ENCODE measurements around the gene ARHGAP40. TPM values are rescaled to one million over a fixed set of nuclear protein-coding genes. Genes with fewer than 3 reads are reported as not detected.
"Not testable (repeated sequence)": the region's sequence is repeated elsewhere in the genome, so short reads cannot be mapped to it uniquely, and the experiment has no call there.

Gene ARHGAP40
- total RNA-seq, 3 donors from 2014 or later = not detected

GRCh38 chr20:38589351-38589750 lies 12.3 kb upstream of the ARHGAP40 start:
- Histone ChIP-seq H3K9me3 (no peaks in the 10 kb centered on the region), H3K36me3 (ENCODE audit: low read depth) (no peaks in the 10 kb centered on the region), H3K4me1 (ENCODE audit: low read depth) (no peaks in the 10 kb centered on the region), H3K4me3 (no peak overlapping the region)
- no peak for DNase-seq
- intact Hi-C loops (cut with DNase I, micrococcal nuclease) = no loop called here
- TF ChIP-seq CTCF (IDR thresholded peaks at IDR 0.05) = no peak
- no peak for ATAC-seq

GRCh38 chr20:38589967-38590675 lies 11.5 kb upstream of the ARHGAP40 start:
- Histone ChIP-seq H3K36me3 (ENCODE audit: low read depth) (no peaks in the 10 kb centered on the region), H3K4me3 (no peak overlapping the region), H3K9me3 (no peaks in the 10 kb centered on the region), H3K4me1 (ENCODE audit: low read depth) (no peaks in the 10 kb centered on the region)
- DNase-seq (no peak), ATAC-seq (no peak)
- intact Hi-C loops (cut with DNase I, micrococcal nuclease) = no loop called here
- no peak for TF ChIP-seq CTCF (IDR thresholded peaks at IDR 0.05)

- TF ChIP-seq CTCF (IDR thresholded peaks at IDR 0.05) = no peak
- ATAC-seq = no peak
- Histone ChIP-seq H3K9me3 (no peaks in the 10 kb centered on the region), H3K36me3 (ENCODE audit: low read depth) (no peaks in the 10 kb centered on the region), H3K4me1 (ENCODE audit: low read depth) (no peaks in the 10 kb centered on the region), H3K4me3 (no peak overlapping the region)
- no peak for DNase-seq
- intact Hi-C loops (cut with DNase I, micrococcal nuclease) = no loop called here
Observed at GRCh38 chr20:38590676-38591473, 10.7 kb upstream of the ARHGAP40 start.

GRCh38 chr20:38591474-38592410 lies 9.9 kb upstream of the ARHGAP40 start:
- Histone ChIP-seq H3K4me1 (ENCODE audit: low read depth) (no peaks in the 10 kb centered on the region), H3K36me3 (ENCODE audit: low read depth) (no peaks in the 10 kb centered on the region), H3K4me3 (no peak overlapping the region), H3K9me3 (no peaks in the 10 kb centered on the region)
- DNase-seq (no peak), ATAC-seq (no peak)
- TF ChIP-seq CTCF (IDR thresholded peaks at IDR 0.05) = no peak
- intact Hi-C loops (cut with DNase I, micrococcal nuclease) = no loop called here

- H3K4me3 ChIP-seq; H3K4me1 ChIP-seq (ENCODE audit: low read depth); H3K36me3 ChIP-seq (ENCODE audit: low read depth); intact Hi-C loops (cut with DNase I, micrococcal nuclease); DNase-seq; H3K9me3 ChIP-seq; ATAC-seq: not testable (repeated sequence)
Observed at GRCh38 chr20:38592411-38592790, 9.2 kb upstream of the ARHGAP40 start.

GRCh38 chr20:38594281-38594680 lies 7.3 kb upstream of the ARHGAP40 start:
- H3K4me1 ChIP-seq (ENCODE audit: low read depth); intact Hi-C loops (cut with DNase I, micrococcal nuclease); H3K9me3 ChIP-seq; H3K36me3 ChIP-seq (ENCODE audit: low read depth); DNase-seq; ATAC-seq; H3K4me3 ChIP-seq: not testable (repeated sequence)

GRCh38 chr20:38595886-38596285 lies 5.7 kb upstream of the ARHGAP40 start:
- H3K36me3 ChIP-seq (ENCODE audit: low read depth); DNase-seq; H3K9me3 ChIP-seq; H3K4me1 ChIP-seq (ENCODE audit: low read depth); ATAC-seq; H3K4me3 ChIP-seq; intact Hi-C loops (cut with DNase I, micrococcal nuclease): not testable (repeated sequence)

Data from mucosa of descending colon (tissue), 3 donors.